Measurements from ENCODE around the gene CTDSP2.
"Not testable (repeated sequence)": the region's sequence is repeated elsewhere in the genome, so short reads cannot be mapped to it uniquely, and the experiment has no call there.

Gene CTDSP2

GRCh38 chr12:57846577-57847319, at the start of gene CTDSP2:
Gene CTDSP2 (minus strand): TSS chr12:57846729. CDS start chr12:57846435, 294 bp downstream.
- peak; percentile 98 for DNase-seq

- DNase-seq: peak; percentile 58
Measured at GRCh38 chr12:57896115-57896433, 49.5 kb upstream of the CTDSP2 start.

- no peak for DNase-seq
Measured at GRCh38 chr12:57895389-57896114, 49.0 kb upstream of the CTDSP2 start.

GRCh38 chr12:57894399-57895292, 48.1 kb upstream of the CTDSP2 start:
- peak; percentile 41 for DNase-seq

GRCh38 chr12:57893431-57894353, 47.2 kb upstream of the CTDSP2 start:
- DNase-seq: no peak

- DNase-seq: no peak
Measured at GRCh38 chr12:57892232-57892972, 45.9 kb upstream of the CTDSP2 start.

GRCh38 chr12:57891542-57892228, 45.2 kb upstream of the CTDSP2 start:
- DNase-seq: no peak

GRCh38 chr12:57890191-57891115, 43.9 kb upstream of the CTDSP2 start:
- DNase-seq: no peak

- no peak for DNase-seq
Measured at GRCh38 chr12:57889500-57889989, 43.0 kb upstream of the CTDSP2 start.

GRCh38 chr12:57888409-57889157, 42.1 kb upstream of the CTDSP2 start:
- peak; percentile 95 for DNase-seq

GRCh38 chr12:57887631-57888408, 41.3 kb upstream of the CTDSP2 start:
- peak; percentile 59 for DNase-seq

- not testable (repeated sequence) for DNase-seq
Measured at GRCh38 chr12:57886964-57887363, 40.4 kb upstream of the CTDSP2 start.

- no peak for DNase-seq
Measured at GRCh38 chr12:57886542-57886941, 40.0 kb upstream of the CTDSP2 start.

- DNase-seq: no peak
Measured at GRCh38 chr12:57885207-57885606, 38.7 kb upstream of the CTDSP2 start.

- DNase-seq: no peak
Measured at GRCh38 chr12:57883700-57884099, 37.2 kb upstream of the CTDSP2 start.

- DNase-seq: no peak
Measured at GRCh38 chr12:57883057-57883456, 36.5 kb upstream of the CTDSP2 start.

- no peak for DNase-seq
Measured at GRCh38 chr12:57882575-57882974, 36.0 kb upstream of the CTDSP2 start.

GRCh38 chr12:57881475-57881874, 34.9 kb upstream of the CTDSP2 start:
- DNase-seq: no peak

All from COR-L47 (cell line).